Measurements from ENCODE around the gene RAB11FIP3. TPM values are rescaled to one million over a fixed set of nuclear protein-coding genes. Genes with fewer than 3 reads are reported as not detected.

RAB11FIP3 gene
- total and polyA plus RNA-seq, 2 of the 13 experiments (the other 11 are each of a cell fraction or from before 2014, with no cell fraction given): 34.3 to 57.6 TPM

GRCh38 chr16:533391-534123, 108.1 kb downstream of the RAB11FIP3 start (continued):
- TF ChIP-seq E2F2 (CRISPR knock-in tag; IDR thresholded peaks at IDR 0.05; ENCODE audit: borderline replicate concordance): 0 out of 2 replicates have a peak, but pooled peaks have one; percentile 43
- no peak for TF ChIP-seq TRIM22 (IDR thresholded peaks at IDR 0.05)
- no peak for TF ChIP-seq SOX5 (CRISPR knock-in tag; IDR thresholded peaks at IDR 0.05; ENCODE audit: borderline replicate concordance)
- no peak for TF ChIP-seq ZBTB39 (CRISPR knock-in tag; IDR thresholded peaks at IDR 0.05)
- no peak for TF ChIP-seq ZNF101 (CRISPR knock-in tag; IDR thresholded peaks at IDR 0.05; ENCODE audit: borderline replicate concordance, low read depth)
- no peak for TF ChIP-seq NFYC (CRISPR knock-in tag; IDR thresholded peaks at IDR 0.05)
- TF ChIP-seq CENPT (CRISPR knock-in tag; IDR thresholded peaks at IDR 0.05; ENCODE audit: low read depth): no peak
- TF ChIP-seq PBX2 (CRISPR knock-in tag; IDR thresholded peaks at IDR 0.05): no peak
- TF ChIP-seq DMAP1 (CRISPR knock-in tag; IDR thresholded peaks at IDR 0.05): peak; percentile 57; the same call in 1 of the 2 replicates
- no peak for TF ChIP-seq HIVEP1 (CRISPR knock-in tag; IDR thresholded peaks at IDR 0.05)
- no peak for TF ChIP-seq ZNF446 (CRISPR knock-in tag; IDR thresholded peaks at IDR 0.05)
- TF ChIP-seq ATAD3A (CRISPR knock-in tag; IDR thresholded peaks at IDR 0.05): no peak
- TF ChIP-seq LCORL (IDR thresholded peaks at IDR 0.05): no peak
- TF ChIP-seq LCORL (CRISPR knock-in tag; IDR thresholded peaks at IDR 0.05): peak; percentile 39
- TF ChIP-seq MYC (CRISPR knock-in tag; IDR thresholded peaks at IDR 0.05; ENCODE audit: borderline replicate concordance): peak; percentile 44; the same call in 1 of the 2 replicates
- TF ChIP-seq ZNF160 (CRISPR knock-in tag; IDR thresholded peaks at IDR 0.05): no peak
- no peak for TF ChIP-seq FOXA3 (CRISPR knock-in tag; IDR thresholded peaks at IDR 0.05)
- TF ChIP-seq MXD4 (CRISPR knock-in tag; IDR thresholded peaks at IDR 0.05): 0 out of 2 replicates have a peak, but pooled peaks have one; percentile 46
- TF ChIP-seq STAT6 (CRISPR knock-in tag; IDR thresholded peaks at IDR 0.05; ENCODE audit: borderline replicate concordance): no peak
